Measurements from ENCODE around the gene CDC42BPG.
A peak's percentile ranks its signal among the peaks of the same experiment; 100 is the strongest.

CDC42BPG gene

GRCh38 chr11:64803158-64803845, 41.2 kb downstream of the CDC42BPG start, which contains the start of gene MAP4K2:
TSS of gene MAP4K2 (minus strand) at chr11:64803214. CDS start at chr11:64803149, 65 bp downstream.
- DNase-seq, result peak; percentile 87

- DNase-seq, result no peak
Observed at GRCh38 chr11:64802370-64803157, 41.9 kb downstream of the CDC42BPG start.

GRCh38 chr11:64801561-64802369, 42.7 kb downstream of the CDC42BPG start:
- no peak for DNase-seq

GRCh38 chr11:64801158-64801464, 43.3 kb downstream of the CDC42BPG start:
- no peak for DNase-seq

GRCh38 chr11:64800303-64801157, 43.9 kb downstream of the CDC42BPG start:
- no peak for DNase-seq

- DNase-seq, result no peak
Observed at GRCh38 chr11:64799623-64800302, 44.7 kb downstream of the CDC42BPG start.

GRCh38 chr11:64799256-64799622, 45.2 kb downstream of the CDC42BPG start:
- DNase-seq, result no peak

- DNase-seq, result no peak
Observed at GRCh38 chr11:64796757-64797541, 47.5 kb downstream of the CDC42BPG start.

GRCh38 chr11:64796047-64796756, 48.3 kb downstream of the CDC42BPG start:
- DNase-seq, result no peak

- no peak for DNase-seq
Observed at GRCh38 chr11:64794526-64794925, 49.9 kb downstream of the CDC42BPG start.

GRCh38 chr11:64793271-64794160, 50.9 kb downstream of the CDC42BPG start:
- no peak for DNase-seq

GRCh38 chr11:64792482-64792881, 52.0 kb downstream of the CDC42BPG start:
- DNase-seq, result no peak

- no peak for DNase-seq
Observed at GRCh38 chr11:64791781-64792291, 52.6 kb downstream of the CDC42BPG start.

- DNase-seq, result no peak
Observed at GRCh38 chr11:64790205-64791095, 54.0 kb downstream of the CDC42BPG start.

- DNase-seq, result no peak
Observed at GRCh38 chr11:64789331-64790204, 54.9 kb downstream of the CDC42BPG start.

- DNase-seq, result no peak
Observed at GRCh38 chr11:64788321-64789215, 55.9 kb downstream of the CDC42BPG start.

All from amniotic stem cell (primary cell).